ELF-1 (cell line): Measurements from ENCODE around the gene NCSTN.
"Not testable (repeated sequence)": the region's sequence is repeated elsewhere in the genome, so short reads cannot be mapped to it uniquely, and the experiment has no call there.

ENCODE experiments used
- DNase-seq: peaks from one replicate; pipeline ENCODE4 v3.0.0-alpha.2; 2016; ENCODE audit warnings: low read depth, low spot score

Gene NCSTN

GRCh38 chr1:160370561-160371345 lies 27.6 kb downstream of the NCSTN start:
- DNase-seq: no peak

- DNase-seq: no peak
These were observed 28.1 kb downstream of the NCSTN start for GRCh38 chr1:160371346-160371631.

- no peak for DNase-seq
These were observed 28.6 kb downstream of the NCSTN start for GRCh38 chr1:160371756-160372155.

- no peak for DNase-seq
These were observed 30.5 kb downstream of the NCSTN start for GRCh38 chr1:160373696-160374095.

- DNase-seq: peak; percentile 76
These were observed 31.3 kb downstream of the NCSTN start for GRCh38 chr1:160374306-160375110.

- DNase-seq: peak; percentile 80
These were observed 32.8 kb downstream of the NCSTN start for GRCh38 chr1:160375788-160376524.

- peak; percentile 78 for DNase-seq
These were observed 33.4 kb downstream of the NCSTN start for GRCh38 chr1:160376525-160377131.

GRCh38 chr1:160377585-160378206 lies 34.5 kb downstream of the NCSTN start:
- no peak for DNase-seq

- DNase-seq: not testable (repeated sequence)
These were observed 41.6 kb downstream of the NCSTN start for GRCh38 chr1:160384812-160385211.

GRCh38 chr1:160388406-160388805 lies 45.2 kb downstream of the NCSTN start:
- not testable (repeated sequence) for DNase-seq

GRCh38 chr1:160394673-160395072 lies 51.5 kb downstream of the NCSTN start:
- no peak for DNase-seq

- no peak for DNase-seq
These were observed 54.5 kb downstream of the NCSTN start for GRCh38 chr1:160397651-160398050.

- DNase-seq: no peak
These were observed 55.6 kb downstream of the NCSTN start for GRCh38 chr1:160398823-160399222.

- peak; percentile 69 for DNase-seq
These were observed 56.5 kb downstream of the NCSTN start for GRCh38 chr1:160399544-160400222.

GRCh38 chr1:160400223-160400645 lies 57.1 kb downstream of the NCSTN start, which contains the start of gene VANGL2:
TSS of gene VANGL2 (plus strand) at chr1:160400564. CDS start at chr1:160415838, 15,274 bp downstream.
- peak; percentile 90 for DNase-seq

GRCh38 chr1:160400646-160401486 lies 57.7 kb downstream of the NCSTN start:
- DNase-seq: peak; percentile 31

- DNase-seq: no peak
These were observed 58.3 kb downstream of the NCSTN start for GRCh38 chr1:160401487-160401805.

- no peak for DNase-seq
These were observed 59.0 kb downstream of the NCSTN start for GRCh38 chr1:160402001-160402795.

- no peak for DNase-seq
These were observed 60.1 kb downstream of the NCSTN start for GRCh38 chr1:160403244-160403643.
